GM13976 (cell line): ENCODE data around the gene VPREB3.

ENCODE experiments used
- DNase-seq: peaks from one replicate; pipeline ENCODE4 v3.0.0; 2012; ENCODE audit warnings: low spot score
- in situ Hi-C: fragments of 300-500 bp; cut with MboI; formaldehyde crosslinking; loops from one replicate; pipeline ENCODE4 v1.12.0; 2022; ENCODE audit warnings: low sequenced_read_pairs, mixed read lengths, inconsistent platforms; ENCODE audit not compliant: unreplicated experiment
- TF ChIP-seq, protein P1 (sequence below): IDR thresholded peaks from 2 replicates; pipeline ENCODE4 v1.5.1; 2012; ENCODE audit warnings: borderline replicate concordance, mild to moderate bottlenecking; ENCODE audit not compliant: insufficient read depth; ENCODE audit errors: extremely low read depth, missing control alignments, control extremely low read depth

Gene VPREB3

DNA sequence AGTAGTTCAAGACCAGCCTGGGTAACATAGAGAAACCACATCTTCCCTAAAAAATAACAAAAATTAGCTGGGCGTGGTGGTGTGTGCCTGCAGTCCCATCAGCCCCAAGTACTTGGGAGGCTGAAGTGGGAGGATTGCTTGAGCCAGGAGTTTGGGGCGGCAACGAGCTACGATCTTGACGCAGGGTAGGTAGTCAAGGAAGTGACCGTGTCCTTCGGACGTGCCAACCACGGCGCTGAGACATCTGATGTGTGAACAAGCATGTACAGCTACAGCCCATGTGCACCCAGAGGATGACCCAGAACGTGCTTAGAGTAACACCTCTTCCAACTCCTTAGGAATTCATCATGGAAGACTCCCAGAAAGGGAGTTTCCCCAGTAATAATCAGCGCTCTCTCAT lies 42.0 kb downstream of the VPREB3 start:
- no peak for DNase-seq
- TF ChIP-seq, protein P1, sequence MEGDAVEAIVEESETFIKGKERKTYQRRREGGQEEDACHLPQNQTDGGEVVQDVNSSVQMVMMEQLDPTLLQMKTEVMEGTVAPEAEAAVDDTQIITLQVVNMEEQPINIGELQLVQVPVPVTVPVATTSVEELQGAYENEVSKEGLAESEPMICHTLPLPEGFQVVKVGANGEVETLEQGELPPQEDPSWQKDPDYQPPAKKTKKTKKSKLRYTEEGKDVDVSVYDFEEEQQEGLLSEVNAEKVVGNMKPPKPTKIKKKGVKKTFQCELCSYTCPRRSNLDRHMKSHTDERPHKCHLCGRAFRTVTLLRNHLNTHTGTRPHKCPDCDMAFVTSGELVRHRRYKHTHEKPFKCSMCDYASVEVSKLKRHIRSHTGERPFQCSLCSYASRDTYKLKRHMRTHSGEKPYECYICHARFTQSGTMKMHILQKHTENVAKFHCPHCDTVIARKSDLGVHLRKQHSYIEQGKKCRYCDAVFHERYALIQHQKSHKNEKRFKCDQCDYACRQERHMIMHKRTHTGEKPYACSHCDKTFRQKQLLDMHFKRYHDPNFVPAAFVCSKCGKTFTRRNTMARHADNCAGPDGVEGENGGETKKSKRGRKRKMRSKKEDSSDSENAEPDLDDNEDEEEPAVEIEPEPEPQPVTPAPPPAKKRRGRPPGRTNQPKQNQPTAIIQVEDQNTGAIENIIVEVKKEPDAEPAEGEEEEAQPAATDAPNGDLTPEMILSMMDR: no peak
- in situ Hi-C loops: no loop called here

DNA sequence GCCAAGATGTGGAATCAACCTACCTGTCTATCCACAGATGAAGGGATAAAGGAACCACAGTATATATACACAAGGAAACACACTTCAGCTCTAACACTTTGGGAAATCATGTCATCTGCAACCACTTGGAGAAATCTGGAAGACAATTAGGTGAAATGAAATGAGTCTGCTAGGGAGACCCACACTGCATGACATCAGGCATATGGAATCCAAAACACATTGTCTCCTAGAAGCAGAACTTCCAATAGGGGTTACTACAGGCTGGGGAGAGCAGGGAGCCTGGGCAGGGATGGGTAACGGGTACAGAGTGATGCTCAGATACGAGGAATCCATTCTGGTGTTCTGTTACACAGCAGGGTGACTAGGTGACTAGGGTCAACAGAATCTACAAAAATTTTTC lies 45.1 kb downstream of the VPREB3 start:
- no peak for DNase-seq
- TF ChIP-seq, protein P1: no peak
- in situ Hi-C loops: no loop called here

DNA sequence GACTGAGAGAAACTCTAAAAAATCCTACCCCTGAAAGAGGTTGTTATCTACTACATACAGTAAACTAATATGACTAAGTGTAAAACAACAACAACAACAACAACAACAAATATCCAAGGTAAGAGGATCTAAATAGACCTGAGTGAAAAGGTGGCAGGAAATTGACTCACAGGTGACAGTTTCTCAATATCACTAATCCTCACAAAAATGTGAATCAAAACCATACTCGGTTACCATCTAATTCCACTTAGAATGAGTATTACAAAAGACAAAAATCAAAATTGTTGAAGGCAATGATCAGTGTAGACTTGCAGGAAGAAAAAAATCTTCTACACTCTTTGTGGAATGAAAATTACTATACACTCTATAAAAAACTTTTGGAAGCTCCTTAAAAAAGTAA lies 46.0 kb downstream of the VPREB3 start:
- no peak for DNase-seq
- TF ChIP-seq, protein P1: no peak
- in situ Hi-C loops: no loop called here

DNA sequence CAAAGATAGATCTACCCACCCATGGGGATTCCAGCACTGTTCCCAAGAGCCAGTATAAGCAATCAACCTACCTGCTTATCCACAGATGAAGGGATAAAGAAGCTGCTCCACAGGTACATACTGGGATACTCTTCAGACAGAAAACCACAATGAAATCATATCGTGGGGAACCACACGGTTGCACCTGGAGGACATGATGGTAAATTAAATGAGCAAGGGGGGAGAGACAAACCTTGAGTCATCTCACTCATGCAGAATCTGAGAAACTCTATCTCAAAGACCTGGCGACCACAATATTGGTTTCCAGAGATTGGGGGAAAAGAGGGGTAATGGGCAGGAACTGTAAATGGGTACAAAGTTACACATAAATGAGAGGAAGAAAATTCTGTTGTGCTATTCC lies 48.9 kb downstream of the VPREB3 start:
- TF ChIP-seq, protein P1: no peak
- no peak for DNase-seq
- in situ Hi-C loops: no loop called here

DNA sequence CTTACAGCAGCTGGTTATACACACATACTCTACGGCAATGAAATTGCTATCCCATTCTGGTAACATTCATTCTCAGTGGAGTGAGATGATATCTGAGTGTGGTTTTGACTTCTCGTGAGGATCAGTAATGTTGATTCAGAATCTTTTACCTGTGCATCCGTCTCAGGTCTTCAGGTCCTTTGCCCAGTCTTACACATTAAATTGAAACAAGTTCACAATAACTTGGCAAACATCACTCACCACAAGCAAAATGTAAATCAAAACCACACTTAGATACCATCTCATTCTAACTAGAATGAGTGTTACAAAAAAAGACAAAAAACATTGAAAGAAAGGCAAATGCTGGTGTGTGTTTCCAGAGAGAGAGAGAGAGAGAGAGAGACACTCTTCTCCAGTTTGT lies 49.4 kb downstream of the VPREB3 start:
- in situ Hi-C loops: no loop called here
- no peak for DNase-seq
- TF ChIP-seq, protein P1: no peak

DNA sequence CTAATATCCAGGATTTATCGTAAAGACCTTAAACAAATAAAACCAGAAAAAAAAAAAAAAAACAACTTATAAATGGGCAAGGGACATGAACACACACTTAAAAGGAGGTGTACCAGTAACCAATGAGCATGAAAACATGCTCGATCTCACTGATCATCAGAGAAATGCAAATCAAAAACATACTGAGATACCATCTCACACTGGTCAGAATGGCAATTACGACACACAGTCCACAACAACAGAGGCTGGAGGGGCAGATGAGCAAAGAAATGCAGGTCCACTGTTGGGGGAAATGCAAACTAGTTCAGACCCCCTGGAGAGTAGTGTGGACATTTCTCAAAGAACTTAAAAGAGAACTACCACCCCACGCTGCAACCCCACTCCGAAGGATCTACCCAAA lies 50.2 kb downstream of the VPREB3 start:
- DNase-seq: no peak
- in situ Hi-C loops: no loop called here
- TF ChIP-seq, protein P1: no peak
